GM12864 (cell line): Measurements from ENCODE around the gene RBM19.

Experiments used
- DNase-seq: peaks from one replicate; pipeline ENCODE4 v3.0.0-alpha.2; 2011; ENCODE audit warnings: low read depth
- H3K4me3 ChIP-seq: 2 replicates; pipeline ENCODE4 v1.5.1; 2011; ENCODE audit warnings: mild to moderate bottlenecking, low read depth, low read length, control low read depth
- TF ChIP-seq, protein P1 (sequence below): IDR thresholded peaks from 2 replicates; pipeline ENCODE4 v1.5.1; 2011; ENCODE audit warnings: low read depth, mild to moderate bottlenecking, moderate library complexity, low read length, control low read depth, inconsistent platforms; ENCODE audit errors: missing control alignments

Gene RBM19

GRCh38 chr12:113841786-113842185, 124.3 kb downstream of the RBM19 start:
- no peak overlapping the region for H3K4me3 ChIP-seq
- TF ChIP-seq, protein P1, sequence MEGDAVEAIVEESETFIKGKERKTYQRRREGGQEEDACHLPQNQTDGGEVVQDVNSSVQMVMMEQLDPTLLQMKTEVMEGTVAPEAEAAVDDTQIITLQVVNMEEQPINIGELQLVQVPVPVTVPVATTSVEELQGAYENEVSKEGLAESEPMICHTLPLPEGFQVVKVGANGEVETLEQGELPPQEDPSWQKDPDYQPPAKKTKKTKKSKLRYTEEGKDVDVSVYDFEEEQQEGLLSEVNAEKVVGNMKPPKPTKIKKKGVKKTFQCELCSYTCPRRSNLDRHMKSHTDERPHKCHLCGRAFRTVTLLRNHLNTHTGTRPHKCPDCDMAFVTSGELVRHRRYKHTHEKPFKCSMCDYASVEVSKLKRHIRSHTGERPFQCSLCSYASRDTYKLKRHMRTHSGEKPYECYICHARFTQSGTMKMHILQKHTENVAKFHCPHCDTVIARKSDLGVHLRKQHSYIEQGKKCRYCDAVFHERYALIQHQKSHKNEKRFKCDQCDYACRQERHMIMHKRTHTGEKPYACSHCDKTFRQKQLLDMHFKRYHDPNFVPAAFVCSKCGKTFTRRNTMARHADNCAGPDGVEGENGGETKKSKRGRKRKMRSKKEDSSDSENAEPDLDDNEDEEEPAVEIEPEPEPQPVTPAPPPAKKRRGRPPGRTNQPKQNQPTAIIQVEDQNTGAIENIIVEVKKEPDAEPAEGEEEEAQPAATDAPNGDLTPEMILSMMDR, result no peak
- DNase-seq, result no peak

DNA sequence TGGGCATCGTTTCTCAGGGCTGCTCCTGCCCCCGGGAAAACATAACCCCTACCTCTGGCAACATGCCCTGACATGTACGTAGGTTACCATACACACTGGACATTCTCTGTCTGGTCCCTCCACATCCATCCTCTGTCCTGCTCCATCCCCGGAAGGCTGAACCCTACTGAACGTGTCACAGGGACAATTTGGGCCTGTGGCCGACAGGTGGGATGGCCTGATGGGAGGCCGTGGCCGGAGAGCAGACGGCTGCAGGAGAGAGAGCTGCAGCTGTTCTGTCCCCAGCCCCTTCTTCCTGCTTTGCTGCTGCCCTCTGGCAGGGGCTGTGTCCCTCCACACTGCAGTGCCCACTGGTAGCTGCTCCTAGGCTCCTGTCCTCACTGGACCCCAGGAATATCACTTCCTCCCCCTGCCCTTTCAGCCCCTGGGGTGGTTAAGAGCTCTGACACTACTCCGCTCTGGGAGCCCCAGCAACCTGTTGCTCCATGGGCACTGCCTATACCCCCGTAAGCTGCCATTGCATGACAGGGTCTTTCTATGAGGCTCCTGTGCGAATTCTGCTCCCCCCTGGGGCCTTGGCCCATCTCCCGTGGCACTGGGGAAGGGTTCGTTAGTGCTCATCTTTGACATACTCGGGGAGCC, 125.6 kb downstream of the RBM19 start:
- TF ChIP-seq, protein P1, result no peak
- no peak for DNase-seq
- no peak overlapping the region for H3K4me3 ChIP-seq

DNA sequence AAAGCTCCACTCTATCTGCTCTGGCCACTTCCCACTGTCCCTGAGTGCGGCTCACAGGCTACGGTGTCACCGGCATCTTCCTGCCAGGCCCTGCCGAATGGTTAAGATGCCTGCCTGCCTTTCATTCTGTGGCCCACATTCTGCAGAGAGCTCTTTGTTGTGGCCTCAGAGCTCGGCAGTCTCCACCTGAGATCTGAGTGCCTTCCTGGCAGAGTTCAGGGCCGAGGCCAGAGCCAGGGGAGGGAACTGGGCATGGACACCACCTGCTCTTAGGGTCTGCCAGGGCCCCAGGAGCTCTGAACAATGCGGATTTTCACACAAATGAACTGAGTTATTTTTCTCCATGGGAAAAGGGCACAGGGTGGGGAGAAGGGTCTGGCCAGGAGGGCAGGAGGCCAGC, 127.2 kb downstream of the RBM19 start:
- no peak for DNase-seq
- H3K4me3 ChIP-seq, result no peak overlapping the region
- TF ChIP-seq, protein P1, result no peak

DNA sequence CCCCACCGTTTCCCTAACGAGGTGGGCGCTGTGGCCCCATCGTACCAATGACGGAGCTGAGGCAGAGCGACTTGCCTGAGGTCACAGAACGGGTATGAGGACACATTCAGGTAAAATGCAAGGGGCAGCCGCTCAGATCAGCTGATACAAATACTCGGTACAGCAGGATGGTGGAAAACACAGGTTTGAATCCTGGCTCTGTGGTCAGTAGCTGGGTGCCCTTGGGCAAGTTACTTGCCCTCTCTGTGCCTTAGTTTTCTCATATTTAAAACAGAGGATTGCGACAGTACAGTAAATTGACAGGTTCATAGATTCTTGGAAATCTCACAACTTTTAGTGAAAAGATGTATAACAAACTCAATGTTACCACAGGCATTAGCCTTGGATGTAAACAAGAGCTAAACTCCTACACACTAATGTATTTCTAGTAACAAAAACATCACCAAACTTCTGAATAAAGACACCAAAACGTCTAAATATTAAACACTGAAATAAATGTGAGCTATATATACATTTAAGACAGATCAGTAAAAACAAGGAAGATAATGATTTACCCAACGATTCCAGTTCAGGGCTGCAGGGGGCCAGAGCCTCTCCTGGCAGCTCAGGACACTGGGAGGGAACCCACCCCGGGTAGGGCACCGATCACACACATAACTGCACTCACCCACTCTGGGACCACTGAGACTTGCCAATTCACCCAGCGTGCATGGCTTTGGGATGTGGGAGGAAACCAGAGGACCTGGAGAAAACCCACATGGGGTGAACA, 128.4 kb downstream of the RBM19 start:
- TF ChIP-seq, protein P1, result no peak
- H3K4me3 ChIP-seq, result no peak overlapping the region
- no peak for DNase-seq

- no peak for DNase-seq
- H3K4me3 ChIP-seq, result no peak overlapping the region
- TF ChIP-seq, protein P1, result no peak
Observed at GRCh38 chr12:113837084-113837483, 129.0 kb downstream of the RBM19 start.

- DNase-seq, result no peak
- no peak overlapping the region for H3K4me3 ChIP-seq
- TF ChIP-seq, protein P1, result no peak
Observed at GRCh38 chr12:113835896-113836295, 130.2 kb downstream of the RBM19 start.
